OCI-LY7 (cell line): ENCODE data around the gene CATSPERZ. TPM values are rescaled to one million over a fixed set of nuclear protein-coding genes. Genes with fewer than 3 reads are reported as not detected.

ENCODE experiments used
- BruUV-seq: library from RNA; stranded (reverse); fragments of 400-500 nt; replicated peaks from 2 replicates; lab custom pipeline; 2021; lab: Mats Ljungman, UMichigan
- CTCF ChIA-PET: fragments of 300-600 bp; sonication (Branson Sonifier 250); formaldehyde crosslinking; loops from one replicate; lab custom pipeline; 2022; ENCODE audit warnings: antibody characterized with exemption; ENCODE audit not compliant: unreplicated experiment; lab: Charles Lee
- POLR2A ChIA-PET: fragments of 300-600 bp; sonication (Branson Sonifier 250); formaldehyde crosslinking; loops from one replicate; lab custom pipeline; 2022; ENCODE audit warnings: antibody characterized with exemption; lab: Charles Lee
- DNase-seq: peaks from one replicate; pipeline ENCODE4 v3.0.0-alpha.2; 2015; ENCODE audit warnings: low spot score
- H2AFZ ChIP-seq: fragments of 200-600 bp; sonication (generic), shearing (Covaris generic); 2 replicates; pipeline ENCODE4 v1.6.1; 2014; ENCODE audit warnings: mild to moderate bottlenecking, antibody characterized with exemption, low read length, moderate library complexity
- H3K27ac ChIP-seq: fragments of 200-600 bp; sonication (generic); 2 replicates; pipeline ENCODE4 v1.5.1; 2014; ENCODE audit warnings: mixed run types, low read depth, mild to moderate bottlenecking, moderate library complexity, low read length, inconsistent platforms; ENCODE audit not compliant: poor library complexity, severe bottlenecking
- H3K36me3 ChIP-seq: fragments of 200-600 bp; sonication (generic); 2 replicates; pipeline ENCODE4 v1.6.1; 2014; ENCODE audit warnings: mild to moderate bottlenecking, antibody characterized with exemption, low read length, moderate library complexity, mixed read lengths; ENCODE audit not compliant: insufficient read depth
- H3K4me1 ChIP-seq: fragments of 200-600 bp; sonication (generic); 2 replicates; pipeline ENCODE4 v1.5.1; 2014; ENCODE audit warnings: mild to moderate bottlenecking, low read length; ENCODE audit not compliant: insufficient read depth, poor library complexity, severe bottlenecking
- H3K4me2 ChIP-seq: fragments of 200-600 bp; sonication (generic); 2 replicates; pipeline ENCODE4 v1.6.1; 2014; ENCODE audit warnings: mild to moderate bottlenecking, low read length
- H3K4me3 ChIP-seq: fragments of 200-600 bp; sonication (generic); 2 replicates; pipeline ENCODE4 v1.5.1; 2014; ENCODE audit warnings: mild to moderate bottlenecking, low read depth, low read length; ENCODE audit not compliant: poor library complexity, severe bottlenecking
- H3K79me2 ChIP-seq: fragments of 200-600 bp; sonication (generic); 2 replicates; pipeline ENCODE4 v1.6.1; 2016; ENCODE audit warnings: low read depth, mild to moderate bottlenecking, low read length, moderate library complexity, mixed read lengths; ENCODE audit not compliant: insufficient read depth
- H3K9me2 ChIP-seq: fragments of 200-600 bp; sonication (generic); 2 replicates; pipeline ENCODE4 v1.6.1; 2016; ENCODE audit warnings: mild to moderate bottlenecking, low read length, mixed read lengths; ENCODE audit not compliant: insufficient read depth
- H3K9me3 ChIP-seq: fragments of 200-600 bp; sonication (generic); 2 replicates; pipeline ENCODE4 v1.6.1; 2014; ENCODE audit warnings: mild to moderate bottlenecking, mixed run types, low read length, mixed read lengths
- H4K20me1 ChIP-seq: fragments of 200-600 bp; sonication (generic); 2 replicates; pipeline ENCODE4 v1.6.1; 2014; ENCODE audit warnings: mild to moderate bottlenecking, antibody characterized with exemption, low read length, moderate library complexity, mixed read lengths; ENCODE audit not compliant: insufficient read depth
- CTCF ChIP-seq: fragments of 200-600 bp; sonication (generic); conservative IDR thresholded peaks from 2 replicates; pipeline ENCODE4 v1.5.1; 2014; ENCODE audit warnings: mild to moderate bottlenecking, antibody characterized with exemption, low read length, moderate library complexity, mixed read lengths
- EZH2phosphoT487 ChIP-seq: fragments of 200-600 bp; sonication (generic); IDR thresholded peaks from 2 replicates; pipeline ENCODE4 v1.6.1; 2018; ENCODE audit warnings: low read depth, borderline replicate concordance, mild to moderate bottlenecking, mixed run types, antibody characterized with exemption, low read length, moderate library complexity, mixed read lengths
- intact Hi-C: fragments of 100-400 bp; cut with micrococcal nuclease; formaldehyde crosslinking; loops from one replicate; pipeline ENCODE4 v1.10.0; 2022; ENCODE audit not compliant: unreplicated experiment
- total RNA-seq, 2 experiments: library from RNA; depleted of rRNA in 1 of 2; stranded (reverse); fragments of >200 nt in 1 of 2; shearing (Covaris generic) in 1 of 2; gene quantifications; 2 replicates each; pipeline ENCODE4 v1.2.3, GENCODE V29; 2014 to 2022

The CATSPERZ gene
- total RNA-seq, 2 experiments from 2014 or later, result 0.38 TPM; not detected in 1

DNA sequence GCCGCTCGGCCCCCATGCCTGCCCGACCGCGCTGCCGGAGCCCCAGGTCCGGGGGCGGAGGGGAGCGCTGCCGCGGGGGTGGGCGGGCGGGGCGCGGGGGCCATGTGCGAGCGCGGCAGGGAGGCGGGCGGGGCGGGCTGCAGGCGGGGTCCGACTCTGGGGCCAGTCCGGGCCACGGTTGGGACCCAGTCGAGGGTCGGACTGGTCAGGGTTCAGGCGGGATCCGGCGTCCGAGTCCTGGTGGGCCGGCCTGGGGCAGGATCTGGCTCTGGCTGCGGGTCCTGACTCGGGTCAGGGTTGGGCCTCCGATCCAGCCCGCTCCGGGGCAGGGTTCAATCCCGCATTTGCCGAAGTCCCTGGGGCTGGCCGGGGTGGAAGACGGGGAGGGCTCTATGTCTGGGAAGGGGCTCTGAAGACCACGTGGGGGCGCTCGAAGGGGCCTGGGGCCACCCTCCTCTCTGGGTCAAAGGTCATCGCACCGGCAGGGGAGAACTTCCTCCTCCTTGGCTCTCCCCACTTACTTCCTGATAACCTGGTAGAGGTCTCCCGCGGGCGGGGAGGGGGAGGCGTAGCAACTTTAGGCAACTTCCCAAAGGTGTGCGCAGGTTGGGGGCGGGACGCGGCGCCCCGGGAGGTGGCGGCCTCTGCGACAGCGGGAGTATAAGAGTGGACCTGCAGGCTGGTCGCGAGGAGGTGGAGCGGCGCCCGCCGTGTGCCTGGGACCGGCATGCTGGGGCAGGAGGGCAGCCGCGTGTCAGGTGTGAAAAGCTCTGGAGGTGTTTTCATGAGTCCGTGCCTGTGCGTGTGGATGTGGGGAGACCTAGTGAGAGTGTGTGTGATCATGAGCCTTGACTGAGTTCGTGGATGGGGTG is 5.8 kb downstream of the CATSPERZ start:
- Histone ChIP-seq H3K9me2 (no peaks in the 10 kb centered on the region), H3K4me3 (peak overlapping the region; percentile 88), H2AFZ (peak overlapping the region; percentile 30; the same call in 1 of the 2 replicates), H3K27ac (peak overlapping the region; percentile 55), H3K4me2 (peak overlapping the region; percentile 78), H3K36me3 (peaks cover 31% of the 10 kb centered on the region), H3K4me1 (peaks cover 23% of the 10 kb centered on the region), H3K9me3 (no peaks in the 10 kb centered on the region), H4K20me1 (no peaks in the 10 kb centered on the region), H3K79me2 (peaks cover 25% of the 10 kb centered on the region)
- DNase-seq, result peak; percentile 84
- intact Hi-C loops, result loop anchor here (1.0 to 10.0 kb wide), 4 partner anchors 11 to 331 kb away; partner anchors contain the start of genes CCDC88B, COX8A, FKBP2 and TRMT112
- no TSS peak for BruUV-seq
- POLR2A ChIA-PET, result no interaction called here
- CTCF ChIA-PET, result interaction anchor here (2.1 kb wide), 1 partner anchor 12 kb away, joined by 12 read pairs; the partner anchor contains the start of gene PRDX5
- no peak for TF ChIP-seq EZH2phosphoT487
- peak; percentile 80 for TF ChIP-seq CTCF

- no peak for TF ChIP-seq EZH2phosphoT487
- no peak for TF ChIP-seq CTCF
- TSS peak; percentile 35 for BruUV-seq
- H3K9me3 ChIP-seq, result no peaks in the 10 kb centered on the region
- intact Hi-C loops, result loop anchor here (10.0 kb wide), 1 partner anchor 332 kb away; the partner anchor contains the start of gene COX8A
- peak overlapping the region; percentile 88 for H3K4me3 ChIP-seq
- ChIA-PET POLR2A (interaction anchor here (1.7 kb wide), 1 partner anchor 11 kb away, joined by 5 read pairs; the partner anchor contains the start of genes PRDX5 and TRMT112), CTCF (no interaction called here)
- peak overlapping the region; percentile 55 for H3K27ac ChIP-seq
- H3K79me2 ChIP-seq, result peaks cover 25% of the 10 kb centered on the region
- H4K20me1 ChIP-seq, result no peaks in the 10 kb centered on the region
- DNase-seq, result no peak
- H3K36me3 ChIP-seq, result peaks cover 35% of the 10 kb centered on the region
- peaks cover 23% of the 10 kb centered on the region for H3K4me1 ChIP-seq
- no peaks in the 10 kb centered on the region for H3K9me2 ChIP-seq
- peak overlapping the region; percentile 30; the same call in 1 of the 2 replicates for H2AFZ ChIP-seq
- peak overlapping the region; percentile 78 for H3K4me2 ChIP-seq
Measured at GRCh38 chr11:64306563-64306875, 6.4 kb downstream of the CATSPERZ start.
